Cardiac muscle cell (in vitro differentiated cells and primary cell): Measurements from ENCODE around the gene CENPM. TPM values are rescaled to one million over a fixed set of nuclear protein-coding genes. Genes with fewer than 3 reads are reported as not detected.
A peak's percentile ranks its signal among the peaks of the same experiment; 100 is the strongest.

Experiments
- DNase-seq, 2 donors: peaks; one replicate each; pipeline versions ENCODE4 v3.0.0 to v3.0.0-alpha.2; 2010 to 2017; ENCODE audit warnings: low read depth in 1 of 2, low spot score in 1 of 2
- H3K27ac ChIP-seq: fragments of 200-600 bp; sonication (generic); 2 replicates; pipeline ENCODE4 v1.5.1; 2016
- H3K27me3 ChIP-seq: fragments of 200-600 bp; sonication (generic); 2 replicates; pipeline ENCODE4 v1.6.0; 2016; ENCODE audit warnings: control low read depth
- H3K36me3 ChIP-seq: fragments of 200-600 bp; sonication (generic); 2 replicates; pipeline ENCODE4 v1.5.1; 2016; ENCODE audit warnings: control low read depth
- H3K4me1 ChIP-seq: fragments of 200-600 bp; sonication (generic); 2 replicates; pipeline ENCODE4 v1.8.1; 2017; ENCODE audit warnings: low read depth, mild to moderate bottlenecking, mixed run types
- H3K4me3 ChIP-seq: fragments of 200-600 bp; sonication (generic); 2 replicates; pipeline ENCODE4 v1.5.1; 2016; ENCODE audit warnings: mild to moderate bottlenecking
- H3K9me3 ChIP-seq: fragments of 200-600 bp; sonication (generic); 2 replicates; pipeline ENCODE4 v1.5.1; 2017; ENCODE audit warnings: low read depth, mild to moderate bottlenecking, control low read depth
- CTCF ChIP-seq: IDR thresholded peaks from 2 replicates; pipeline ENCODE4 v1.5.1; 2012; ENCODE audit warnings: low read depth, mild to moderate bottlenecking, low read length
- polyA plus RNA-seq: library from polyadenylated mRNA; unstranded; fragments of >200 nt; fragmentation: Nextera tagmentation; extraction: Ambion mirVana; gene quantifications from 2 replicates; pipeline ENCODE4 v1.2.1, GENCODE V29; 2016
- total RNA-seq: library from RNA; depleted of rRNA; stranded (reverse); fragments of >200 nt; gene quantifications from 2 replicates; pipeline ENCODE4 v1.2.3, GENCODE V29; 2016

CENPM gene
- total and polyA plus RNA-seq, 2 experiments from 2014 or later, result 25.8 to 26.7 TPM

- Histone ChIP-seq H3K4me3 (peak overlapping the region; percentile 51), H3K36me3 (no peaks in the 10 kb centered on the region), H3K9me3 (no peaks in the 10 kb centered on the region), H3K27me3 (peaks cover 45% of the 10 kb centered on the region), H3K27ac (no peak overlapping the region), H3K4me1 (no peaks in the 10 kb centered on the region)
- no peak for DNase-seq
- no peak for TF ChIP-seq CTCF
These were observed 30.1 kb upstream of the CENPM start for GRCh38 chr22:41976961-41977566.

GRCh38 chr22:41976070-41976901, 29.3 kb upstream of the CENPM start:
- Histone ChIP-seq H3K27me3 (peaks cover 45% of the 10 kb centered on the region), H3K4me1 (no peaks in the 10 kb centered on the region), H3K4me3 (peak overlapping the region; percentile 43), H3K9me3 (no peaks in the 10 kb centered on the region), H3K27ac (no peak overlapping the region), H3K36me3 (no peaks in the 10 kb centered on the region)
- peak in 1 of 2 donors; percentile 69 for DNase-seq
- no peak for TF ChIP-seq CTCF

GRCh38 chr22:41975299-41976069, 28.5 kb upstream of the CENPM start:
- Histone ChIP-seq H3K4me3 (no peak overlapping the region), H3K27ac (no peak overlapping the region), H3K27me3 (peaks cover 45% of the 10 kb centered on the region), H3K9me3 (no peaks in the 10 kb centered on the region), H3K36me3 (no peaks in the 10 kb centered on the region), H3K4me1 (no peaks in the 10 kb centered on the region)
- no peak for DNase-seq
- no peak for TF ChIP-seq CTCF

- TF ChIP-seq CTCF, result no peak
- no peaks in the 10 kb centered on the region for H3K9me3 ChIP-seq
- no peak overlapping the region for H3K27ac ChIP-seq
- H3K36me3 ChIP-seq, result no peaks in the 10 kb centered on the region
- peaks cover 45% of the 10 kb centered on the region for H3K27me3 ChIP-seq
- H3K4me3 ChIP-seq, result no peak overlapping the region
- H3K4me1 ChIP-seq, result no peaks in the 10 kb centered on the region
- no peak for DNase-seq
These were observed 27.8 kb upstream of the CENPM start for GRCh38 chr22:41974691-41975290.

- no peak overlapping the region for H3K4me3 ChIP-seq
- DNase-seq, result no peak
- no peak for TF ChIP-seq CTCF
- no peaks in the 10 kb centered on the region for H3K36me3 ChIP-seq
- H3K4me1 ChIP-seq, result no peaks in the 10 kb centered on the region
- H3K9me3 ChIP-seq, result no peaks in the 10 kb centered on the region
- H3K27ac ChIP-seq, result no peak overlapping the region
- H3K27me3 ChIP-seq, result peaks cover 25% of the 10 kb centered on the region
These were observed 24.5 kb upstream of the CENPM start for GRCh38 chr22:41971431-41971830.
